OCI-LY3 (cell line): ENCODE measurements around the gene TSPEAR.

Experiments
- H2AFZ ChIP-seq: fragments of 200-600, 300-600 bp; shearing (Covaris generic); 2 replicates; pipeline ENCODE4 v1.6.0; 2014; ENCODE audit warnings: antibody characterized with exemption, low read depth, low read length
- H3K27ac ChIP-seq: fragments of 200-600, 300-600 bp; sonication (generic); 2 replicates; pipeline ENCODE4 v1.5.1; 2014; ENCODE audit warnings: mild to moderate bottlenecking, low read length, moderate library complexity, mixed read lengths
- H3K27me3 ChIP-seq: fragments of 200-600, 300-600 bp; sonication (generic); 2 replicates; pipeline ENCODE4 v1.6.1; 2014; ENCODE audit warnings: low read depth, low read length, mixed read lengths
- H3K36me3 ChIP-seq: fragments of 200-600, 300-600 bp; sonication (generic); replicated peaks from 2 replicates; pipeline ENCODE3; 2014; ENCODE audit warnings: low read depth, low read length, mixed read lengths
- H3K4me1 ChIP-seq: fragments of 300-600, 200-600 bp; sonication (generic); 2 replicates; pipeline ENCODE4 v1.6.1; 2014; ENCODE audit warnings: low read length, mixed read lengths
- H3K4me2 ChIP-seq: fragments of 200-600, 300-600 bp; sonication (generic); 2 replicates; pipeline ENCODE4 v1.6.1; 2014; ENCODE audit warnings: low read length, mixed read lengths
- H3K4me3 ChIP-seq: fragments of 300-600, 200-600 bp; sonication (generic); 2 replicates; pipeline ENCODE4 v1.5.1; 2014; ENCODE audit warnings: antibody characterized with exemption, mild to moderate bottlenecking, low read length, moderate library complexity
- H3K79me2 ChIP-seq: fragments of 300-600, 200-600 bp; shearing (Covaris generic); 2 replicates; pipeline ENCODE4 v1.6.1; 2014; ENCODE audit warnings: mild to moderate bottlenecking, low read length, mixed read lengths
- H3K9ac ChIP-seq: fragments of 300-600, 200-600 bp; shearing (Covaris generic); 2 replicates; pipeline ENCODE4 v1.6.0; 2014; ENCODE audit warnings: mild to moderate bottlenecking, low read length, moderate library complexity
- H3K9me3 ChIP-seq: fragments of 200-600, 300-600 bp; shearing (Covaris generic); 2 replicates; pipeline ENCODE4 v1.6.1; 2014; ENCODE audit warnings: low read length, mixed read lengths; ENCODE audit not compliant: insufficient read depth
- H4K20me1 ChIP-seq: fragments of 200-600, 300-600 bp; sonication (generic); 2 replicates; pipeline ENCODE4 v1.6.1; 2016; ENCODE audit warnings: low read length, mixed read lengths; ENCODE audit not compliant: insufficient read depth
- CTCF ChIP-seq: fragments of 200-600, 300-600 bp; sonication (generic); IDR thresholded peaks from 2 replicates; pipeline ENCODE4 v1.5.1; 2014; ENCODE audit warnings: antibody characterized with exemption, low read length, low read depth
- EZH2phosphoT487 ChIP-seq: fragments of 200-600 bp; shearing (Covaris generic); IDR thresholded peaks from 2 replicates; pipeline ENCODE4 v1.6.1; 2018; ENCODE audit warnings: antibody characterized with exemption, mixed run types, low read depth

Gene TSPEAR

DNA sequence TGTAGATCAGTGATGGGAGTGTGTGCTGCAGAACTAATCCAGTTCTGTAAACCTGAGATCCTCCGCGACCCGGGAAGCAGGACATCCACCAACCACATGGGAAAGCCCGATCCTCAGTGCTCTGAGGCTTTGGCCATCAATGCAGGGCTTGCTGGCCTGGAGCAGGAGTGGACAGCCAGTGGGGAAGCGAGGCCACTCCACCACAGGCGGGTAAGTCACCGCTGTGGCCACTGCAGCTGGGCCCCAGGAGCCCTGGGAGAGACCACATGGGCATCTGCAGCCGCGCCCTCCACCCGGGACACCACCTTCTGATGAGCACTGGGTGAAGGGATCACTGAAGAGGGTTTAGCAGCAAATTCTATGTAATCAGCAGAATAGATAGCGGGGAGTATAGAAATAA lies 30.2 kb downstream of the TSPEAR start:
- TF ChIP-seq CTCF, result no peak
- no peak for TF ChIP-seq EZH2phosphoT487
- Histone ChIP-seq H2AFZ (no peak overlapping the region), H3K9ac (no peak overlapping the region), H4K20me1 (no peaks in the 10 kb centered on the region), H3K36me3 (no peaks in the 10 kb centered on the region), H3K27ac (no peak overlapping the region), H3K27me3 (no peaks in the 10 kb centered on the region; the same call in 1 of the 2 replicates), H3K79me2 (no peaks in the 10 kb centered on the region), H3K4me3 (no peak overlapping the region), H3K4me2 (no peak overlapping the region), H3K4me1 (no peaks in the 10 kb centered on the region), H3K9me3 (no peaks in the 10 kb centered on the region)

GRCh38 chr21:44677881-44678280 lies 33.5 kb downstream of the TSPEAR start:
- no peaks in the 10 kb centered on the region for H3K36me3 ChIP-seq
- no peaks in the 10 kb centered on the region for H3K4me1 ChIP-seq
- no peaks in the 10 kb centered on the region for H3K79me2 ChIP-seq
- no peak overlapping the region for H3K4me2 ChIP-seq
- no peak overlapping the region for H3K9ac ChIP-seq
- H2AFZ ChIP-seq, result no peak overlapping the region
- no peaks in the 10 kb centered on the region for H3K9me3 ChIP-seq
- TF ChIP-seq CTCF (no peak), EZH2phosphoT487 (no peak)
- no peaks in the 10 kb centered on the region; the same call in 1 of the 2 replicates for H3K27me3 ChIP-seq
- no peak overlapping the region for H3K27ac ChIP-seq
- H3K4me3 ChIP-seq, result no peak overlapping the region
- no peaks in the 10 kb centered on the region for H4K20me1 ChIP-seq

DNA sequence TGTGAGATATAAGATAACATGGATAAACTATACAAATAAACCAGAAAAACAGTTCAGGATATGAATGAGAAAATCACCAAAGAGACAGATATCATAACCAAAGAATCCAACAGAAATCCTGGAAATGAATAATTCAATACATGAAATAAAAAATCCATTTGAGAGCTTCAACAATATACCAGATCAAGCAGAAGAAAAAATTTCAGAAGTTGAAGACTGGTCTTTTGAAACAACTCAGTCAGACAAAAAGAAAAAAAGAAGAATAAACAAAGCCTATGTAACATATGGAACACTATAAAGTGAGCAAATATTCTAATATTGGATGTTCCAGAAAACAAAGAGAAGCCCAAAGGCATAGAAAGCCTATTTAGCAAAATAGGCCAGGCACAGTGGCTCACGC lies 39.5 kb downstream of the TSPEAR start:
- TF ChIP-seq CTCF (no peak), EZH2phosphoT487 (no peak)
- Histone ChIP-seq H2AFZ (no peak overlapping the region), H3K27me3 (no peaks in the 10 kb centered on the region; the same call in 1 of the 2 replicates), H3K4me3 (no peak overlapping the region), H3K27ac (no peak overlapping the region), H3K4me2 (no peak overlapping the region), H3K9me3 (no peaks in the 10 kb centered on the region), H3K4me1 (no peaks in the 10 kb centered on the region), H3K79me2 (no peaks in the 10 kb centered on the region), H3K9ac (no peak overlapping the region), H3K36me3 (no peaks in the 10 kb centered on the region), H4K20me1 (no peaks in the 10 kb centered on the region)

- Histone ChIP-seq H3K4me2 (no peak overlapping the region), H4K20me1 (no peaks in the 10 kb centered on the region), H3K27ac (no peak overlapping the region), H3K9me3 (no peaks in the 10 kb centered on the region), H3K9ac (no peak overlapping the region), H3K36me3 (no peaks in the 10 kb centered on the region), H3K27me3 (no peaks in the 10 kb centered on the region; the same call in 1 of the 2 replicates), H2AFZ (no peak overlapping the region), H3K4me1 (no peaks in the 10 kb centered on the region), H3K4me3 (no peak overlapping the region), H3K79me2 (no peaks in the 10 kb centered on the region)
- TF ChIP-seq CTCF (no peak), EZH2phosphoT487 (no peak)
Observed at GRCh38 chr21:44670642-44671432, 40.5 kb downstream of the TSPEAR start.
